Measurements from ENCODE around the gene GPC3. TPM values are rescaled to one million over a fixed set of nuclear protein-coding genes. Genes with fewer than 3 reads are reported as not detected.

The GPC3 gene
- polyA plus RNA-seq, 1 experiment = not detected

GRCh38 chrX:133661962-133662839, 323.2 kb downstream of the GPC3 start:
- TF ChIP-seq CTCF (IDR thresholded peaks at IDR 0.05; ENCODE audit: insufficient read depth, low read depth, low read length) = no peak
- Histone ChIP-seq H3K4me3 (ENCODE audit: low read depth, low read length) (no peak overlapping the region), H3K27me3 (ENCODE audit: control insufficient read depth, insufficient read depth, low read length) (no peaks in the 10 kb centered on the region), H3K36me3 (ENCODE audit: control insufficient read depth, insufficient read depth, low read length) (no peaks in the 10 kb centered on the region)
- ChIA-PET POLR2A (no interaction called here), CTCF (interaction anchor here (2.0 kb wide), 1 partner anchor 8 kb away, joined by 6 read pairs; no protein-coding TSS in a partner anchor)
- DNase-seq (ENCODE audit: low read depth) = no peak

GRCh38 chrX:133660281-133660680, 325.1 kb downstream of the GPC3 start:
- ChIA-PET POLR2A (no interaction called here), CTCF (no interaction called here)

DNA sequence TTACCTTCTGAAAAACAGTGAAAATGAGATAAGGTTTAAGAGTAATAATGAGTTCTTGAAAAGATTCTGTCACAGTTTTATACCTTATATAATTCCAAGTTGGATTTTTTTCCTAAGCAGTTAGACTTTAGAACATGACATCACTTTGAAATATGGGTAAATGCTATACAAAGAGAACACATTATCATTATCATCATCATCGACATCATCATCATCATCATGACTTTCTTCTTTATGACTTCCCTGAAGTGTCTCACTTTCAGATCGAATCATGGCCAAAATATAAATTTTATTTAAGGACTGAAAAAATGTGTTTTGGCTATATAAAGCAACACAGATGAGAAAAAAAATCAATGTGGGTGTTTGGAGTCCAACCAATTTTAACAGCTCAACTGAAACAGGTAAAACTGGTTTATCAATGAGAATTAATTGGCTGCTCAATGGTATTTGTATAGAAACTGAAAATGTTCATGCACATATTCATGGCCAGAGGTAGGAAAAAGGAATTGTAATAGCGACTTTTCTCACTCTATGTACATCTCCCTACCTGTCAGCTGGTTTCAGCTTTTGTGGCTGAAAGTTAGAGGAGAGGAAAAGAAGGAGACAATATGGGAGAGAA, 327.0 kb downstream of the GPC3 start:
- no peak for TF ChIP-seq CTCF (IDR thresholded peaks at IDR 0.05; ENCODE audit: insufficient read depth, low read depth, low read length)
- CTCF ChIA-PET = no interaction called here

More at GRCh38 chrX:133660281-133660680, 325.1 kb downstream of the GPC3 start:
- no peaks in the 10 kb centered on the region for H3K27me3 ChIP-seq (ENCODE audit: control insufficient read depth, insufficient read depth, low read length)
- no peak for DNase-seq (ENCODE audit: low read depth)
- TF ChIP-seq CTCF (IDR thresholded peaks at IDR 0.05; ENCODE audit: insufficient read depth, low read depth, low read length) = no peak
- H3K36me3 ChIP-seq (ENCODE audit: control insufficient read depth, insufficient read depth, low read length) = no peaks in the 10 kb centered on the region
- H3K4me3 ChIP-seq (ENCODE audit: low read depth, low read length) = no peak overlapping the region

GRCh38 chrX:133655275-133656265, 329.8 kb downstream of the GPC3 start:
- POLR2A ChIA-PET = interaction anchor here (0.6 kb wide), 1 partner anchor 345 kb away, joined by 3 read pairs; no protein-coding TSS in a partner anchor
- no peak overlapping the region for H3K4me3 ChIP-seq (ENCODE audit: low read depth, low read length)
- CTCF ChIA-PET = no interaction called here
- H3K27me3 ChIP-seq (ENCODE audit: control insufficient read depth, insufficient read depth, low read length) = no peaks in the 10 kb centered on the region
- DNase-seq (ENCODE audit: low read depth) = no peak
- TF ChIP-seq CTCF (IDR thresholded peaks at IDR 0.05; ENCODE audit: insufficient read depth, low read depth, low read length) = no peak
- no peaks in the 10 kb centered on the region for H3K36me3 ChIP-seq (ENCODE audit: control insufficient read depth, insufficient read depth, low read length)

More for the DNA sequence above, 327.0 kb downstream of the GPC3 start:
- POLR2A ChIA-PET = no interaction called here
- Histone ChIP-seq H3K4me3 (ENCODE audit: low read depth, low read length) (no peak overlapping the region), H3K27me3 (ENCODE audit: control insufficient read depth, insufficient read depth, low read length) (no peaks in the 10 kb centered on the region), H3K36me3 (ENCODE audit: control insufficient read depth, insufficient read depth, low read length) (no peaks in the 10 kb centered on the region)
- no peak for DNase-seq (ENCODE audit: low read depth)

Measured in BJ (cell line).